NT2/D1 (cell line): ENCODE data around the gene PIMREG.
"Not testable (repeated sequence)": the region's sequence is repeated elsewhere in the genome, so short reads cannot be mapped to it uniquely, and the experiment has no call there.

Source experiments
- DNase-seq: peaks from one replicate; pipeline ENCODE4 v3.0.0-alpha.2; 2011; ENCODE audit warnings: low read depth, low spot score
- H3K27me3 ChIP-seq: 2 replicates; pipeline ENCODE4 v1.6.0; 2011; ENCODE audit warnings: mild to moderate bottlenecking; ENCODE audit not compliant: insufficient read length, insufficient read depth
- H3K36me3 ChIP-seq: 2 replicates; pipeline ENCODE4 v1.6.1; 2011; ENCODE audit warnings: mild to moderate bottlenecking, low read length, mixed read lengths; ENCODE audit not compliant: insufficient read depth, insufficient read length
- H3K4me1 ChIP-seq: 2 replicates; pipeline ENCODE4 v1.5.1; 2011; ENCODE audit not compliant: insufficient read depth, insufficient read length
- H3K4me3 ChIP-seq: 2 replicates; pipeline ENCODE4 v1.5.1; 2011; ENCODE audit warnings: low read depth; ENCODE audit not compliant: insufficient read length
- H3K9ac ChIP-seq: 2 replicates; pipeline ENCODE4 v1.6.0; 2011; ENCODE audit warnings: low read depth; ENCODE audit not compliant: insufficient read length
- H3K9me3 ChIP-seq: 2 replicates; pipeline ENCODE4 v1.5.1; 2011; ENCODE audit warnings: mild to moderate bottlenecking, low read length; ENCODE audit not compliant: insufficient read depth
- SUZ12 ChIP-seq: IDR thresholded peaks from 2 replicates; pipeline ENCODE4 v1.6.1; 2011; ENCODE audit not compliant: insufficient read length, insufficient read depth; ENCODE audit errors: extremely low read depth
- YY1 ChIP-seq: IDR thresholded peaks from 2 replicates; pipeline ENCODE4 v1.6.1; 2011; ENCODE audit not compliant: insufficient read length, insufficient read depth
- ZNF274 ChIP-seq: IDR thresholded peaks from 2 replicates; pipeline ENCODE4 v1.6.1; 2011; ENCODE audit warnings: mild to moderate bottlenecking, low read depth, low read length

The PIMREG gene

GRCh38 chr17:6476076-6476809 lies 32.0 kb downstream of the PIMREG start:
- H3K27me3 ChIP-seq: no peaks in the 10 kb centered on the region
- H3K36me3 ChIP-seq: no peaks in the 10 kb centered on the region
- no peak for DNase-seq
- no peak overlapping the region for H3K9ac ChIP-seq
- peaks cover 29% of the 10 kb centered on the region for H3K4me1 ChIP-seq
- no peak for TF ChIP-seq SUZ12
- no peak for TF ChIP-seq ZNF274
- no peak for TF ChIP-seq YY1
- H3K9me3 ChIP-seq: no peaks in the 10 kb centered on the region
- no peak overlapping the region for H3K4me3 ChIP-seq

- Histone ChIP-seq H3K4me3 (no peak overlapping the region), H3K27me3 (no peaks in the 10 kb centered on the region), H3K9ac (no peak overlapping the region), H3K36me3 (no peaks in the 10 kb centered on the region), H3K4me1 (peaks cover 27% of the 10 kb centered on the region), H3K9me3 (no peaks in the 10 kb centered on the region)
- TF ChIP-seq SUZ12 (no peak), ZNF274 (no peak), YY1 (no peak)
- DNase-seq: no peak
These were observed 32.5 kb downstream of the PIMREG start for GRCh38 chr17:6476810-6477179.

GRCh38 chr17:6477831-6478383 lies 33.7 kb downstream of the PIMREG start:
- no peaks in the 10 kb centered on the region for H3K9me3 ChIP-seq
- no peak overlapping the region for H3K9ac ChIP-seq
- H3K4me1 ChIP-seq: peaks cover 17% of the 10 kb centered on the region
- no peak for TF ChIP-seq YY1
- no peak for TF ChIP-seq SUZ12
- no peak for TF ChIP-seq ZNF274
- H3K36me3 ChIP-seq: no peaks in the 10 kb centered on the region
- no peaks in the 10 kb centered on the region for H3K27me3 ChIP-seq
- no peak overlapping the region for H3K4me3 ChIP-seq
- DNase-seq: no peak

GRCh38 chr17:6478486-6478885 lies 34.2 kb downstream of the PIMREG start:
- Histone ChIP-seq H3K4me1 (peaks cover 15% of the 10 kb centered on the region), H3K36me3 (no peaks in the 10 kb centered on the region), H3K9ac (no peak overlapping the region), H3K9me3 (no peaks in the 10 kb centered on the region), H3K4me3 (no peak overlapping the region), H3K27me3 (no peaks in the 10 kb centered on the region)
- no peak for DNase-seq
- no peak for TF ChIP-seq YY1
- TF ChIP-seq SUZ12: no peak

GRCh38 chr17:6479622-6480302 lies 35.5 kb downstream of the PIMREG start:
- Histone ChIP-seq H3K4me1 (peaks cover 10% of the 10 kb centered on the region), H3K36me3 (no peaks in the 10 kb centered on the region), H3K9me3 (no peaks in the 10 kb centered on the region), H3K9ac (no peak overlapping the region), H3K4me3 (no peak overlapping the region), H3K27me3 (no peaks in the 10 kb centered on the region)
- TF ChIP-seq YY1 (no peak), ZNF274 (no peak), SUZ12 (no peak)
- DNase-seq: no peak

- H3K4me1 ChIP-seq: peaks cover 10% of the 10 kb centered on the region
- TF ChIP-seq SUZ12 (no peak), YY1 (no peak), ZNF274 (no peak)
- no peaks in the 10 kb centered on the region for H3K9me3 ChIP-seq
- no peaks in the 10 kb centered on the region for H3K36me3 ChIP-seq
- H3K9ac ChIP-seq: no peak overlapping the region
- DNase-seq: no peak
- H3K4me3 ChIP-seq: no peak overlapping the region
- no peaks in the 10 kb centered on the region for H3K27me3 ChIP-seq
These were observed 36.0 kb downstream of the PIMREG start for GRCh38 chr17:6480303-6480675.

GRCh38 chr17:6482105-6482455 lies 37.8 kb downstream of the PIMREG start:
- no peaks in the 10 kb centered on the region for H3K36me3 ChIP-seq
- no peaks in the 10 kb centered on the region for H3K27me3 ChIP-seq
- H3K9me3 ChIP-seq: no peaks in the 10 kb centered on the region
- peaks cover 9% of the 10 kb centered on the region for H3K4me1 ChIP-seq
- H3K4me3 ChIP-seq: no peak overlapping the region
- DNase-seq: no peak
- no peak for TF ChIP-seq SUZ12
- no peak for TF ChIP-seq ZNF274
- TF ChIP-seq YY1: no peak
- no peak overlapping the region for H3K9ac ChIP-seq

GRCh38 chr17:6482796-6483195 lies 38.5 kb downstream of the PIMREG start:
- H3K4me1 ChIP-seq: peaks cover 13% of the 10 kb centered on the region
- not testable (repeated sequence) for H3K4me3 ChIP-seq, H3K9ac ChIP-seq, H3K9me3 ChIP-seq, H3K27me3 ChIP-seq, DNase-seq, H3K36me3 ChIP-seq
